Stimulated activated CD4-positive, alpha-beta T cell treated with anti-CD3 and anti-CD28 coated beads, Interleukin-12 subunit alpha, Interleukin-12 subunit beta, amount 100 ng/mL, for 48 hours (primary cell): ENCODE results near the gene TSPAN4.

ENCODE experiments used
- DNase-seq, 3 donors: peaks; one replicate each; pipeline ENCODE4 v3.0.0-alpha.2; 2020; ENCODE audit warnings: low read depth in 2 of 3, low spot score in 1 of 3

Gene TSPAN4

GRCh38 chr11:905952-906351, 63.3 kb downstream of the TSPAN4 start:
- no peak for DNase-seq

GRCh38 chr11:907668-908067, 65.0 kb downstream of the TSPAN4 start:
- no peak for DNase-seq

- DNase-seq: no peak
Measured at GRCh38 chr11:908273-908672, 65.6 kb downstream of the TSPAN4 start.

- no peak for DNase-seq
Measured at GRCh38 chr11:909406-909805, 66.8 kb downstream of the TSPAN4 start.

GRCh38 chr11:910044-910588, 67.5 kb downstream of the TSPAN4 start:
- no peak for DNase-seq

- peak; percentile 75 to 82 (median 77) for DNase-seq
Measured at GRCh38 chr11:910589-911030, 68.0 kb downstream of the TSPAN4 start, which contains the start of gene CHID1. Gene CHID1, minus strand, starts transcription at chr11:910810. Its CDS starts 5,994 bp downstream, at chr11:904816.

- peak; percentile 15 to 35 (median 21) for DNase-seq
Measured at GRCh38 chr11:911031-911889, 68.6 kb downstream of the TSPAN4 start.

- no peak for DNase-seq
Measured at GRCh38 chr11:911890-912219, 69.2 kb downstream of the TSPAN4 start.

- DNase-seq: no peak
Measured at GRCh38 chr11:912266-912665, 69.6 kb downstream of the TSPAN4 start.

- DNase-seq: no peak
Measured at GRCh38 chr11:913043-913442, 70.4 kb downstream of the TSPAN4 start.

- DNase-seq: no peak
Measured at GRCh38 chr11:914204-914603, 71.6 kb downstream of the TSPAN4 start.

GRCh38 chr11:914747-915501, 72.3 kb downstream of the TSPAN4 start:
- no peak for DNase-seq
